Mesenchymal stem cell (in vitro differentiated cells and primary cell): Measurements from ENCODE around the gene RFX1.

Source experiments
- DNase-seq: peaks from one replicate; pipeline ENCODE4 v3.0.0-alpha.2; 2013
- H2AFZ ChIP-seq: one replicate; pipeline ENCODE4 v1.6.1; 2013; ENCODE audit warnings: low read depth, mild to moderate bottlenecking, control low read depth, inconsistent platforms, low read length, moderate library complexity
- H2AK5ac ChIP-seq: 2 replicates; pipeline ENCODE4 v1.6.1; 2013; ENCODE audit warnings: low read length, moderate library complexity, mild to moderate bottlenecking, inconsistent platforms; ENCODE audit not compliant: severe bottlenecking
- H2BK120ac ChIP-seq: one replicate; pipeline ENCODE4 v1.6.1; 2013; ENCODE audit warnings: low read depth, mild to moderate bottlenecking, inconsistent platforms, low read length, moderate library complexity
- H2BK12ac ChIP-seq, 2 experiments: one replicate each; pipeline ENCODE4 v1.6.1; 2013; ENCODE audit warnings: inconsistent platforms in 2 of 2, low read length in 2 of 2, mild to moderate bottlenecking in 2 of 2, moderate library complexity in 2 of 2, control low read depth in 1 of 2
- H2BK15ac ChIP-seq: one replicate; pipeline ENCODE4 v1.6.1; 2013; ENCODE audit warnings: mild to moderate bottlenecking, low read depth, inconsistent platforms; ENCODE audit not compliant: poor library complexity, severe bottlenecking
- H2BK5ac ChIP-seq: 2 replicates; pipeline ENCODE4 v1.6.1; 2013; ENCODE audit warnings: low read depth, mild to moderate bottlenecking, low read length, control low read depth, inconsistent platforms; ENCODE audit not compliant: poor library complexity, severe bottlenecking
- H3K14ac ChIP-seq, 2 experiments: one replicate each; pipeline ENCODE4 v1.6.1; 2013; ENCODE audit warnings: inconsistent platforms in 2 of 2, low read length in 2 of 2, control low read depth in 1 of 2, mild to moderate bottlenecking in 1 of 2, moderate library complexity in 1 of 2
- H3K18ac ChIP-seq, 2 experiments: one replicate each; pipeline ENCODE4 v1.6.1; 2013; ENCODE audit warnings: inconsistent platforms in 2 of 2, low read length in 2 of 2, control low read depth in 1 of 2, low read depth in 1 of 2, mild to moderate bottlenecking in 1 of 2
- H3K23ac ChIP-seq, 2 experiments: one replicate each; pipeline ENCODE4 v1.6.1; 2013; ENCODE audit warnings: inconsistent platforms in 2 of 2, low read length in 2 of 2, mild to moderate bottlenecking in 2 of 2, moderate library complexity in 2 of 2, control low read depth in 1 of 2
- H3K27ac ChIP-seq: 2 replicates; pipeline ENCODE4 v1.5.1; 2013; ENCODE audit warnings: mild to moderate bottlenecking, moderate library complexity, low read length, control low read depth, inconsistent platforms; ENCODE audit not compliant: poor library complexity, severe bottlenecking
- H3K27me3 ChIP-seq, 2 experiments: 2 replicates each; pipeline versions ENCODE4 v1.6.1 to v1.7.0; 2013; ENCODE audit warnings: low read length in 2 of 2, mild to moderate bottlenecking in 2 of 2, moderate library complexity in 2 of 2, control low read depth in 1 of 2, inconsistent platforms in 1 of 2; ENCODE audit not compliant: control insufficient read depth in 1 of 2, insufficient read depth in 1 of 2
- H3K36me3 ChIP-seq, 2 experiments: 2 replicates each; pipeline versions ENCODE4 v1.6.1 to v1.7.0; 2013; ENCODE audit warnings: low read length in 2 of 2, control low read depth in 1 of 2, inconsistent platforms in 1 of 2, low read depth in 1 of 2, mild to moderate bottlenecking in 1 of 2; ENCODE audit not compliant: insufficient read depth in 2 of 2, control insufficient read depth in 1 of 2
- H3K4ac ChIP-seq, 2 experiments: one replicate each; pipeline ENCODE4 v1.6.1; 2013; ENCODE audit warnings: inconsistent platforms in 2 of 2, low read length in 2 of 2, mild to moderate bottlenecking in 2 of 2, moderate library complexity in 2 of 2, control low read depth in 1 of 2, low read depth in 1 of 2
- H3K4me1 ChIP-seq: 2 replicates; pipeline ENCODE4 v1.6.1; 2013; ENCODE audit warnings: low read depth, low read length, control low read depth; ENCODE audit not compliant: control insufficient read depth, insufficient read depth
- H3K4me2 ChIP-seq: 2 replicates; pipeline ENCODE4 v1.6.1; 2013; ENCODE audit warnings: low read length, mild to moderate bottlenecking, inconsistent platforms; ENCODE audit not compliant: poor library complexity, severe bottlenecking
- H3K4me3 ChIP-seq, 2 experiments: 2 replicates each; pipeline versions ENCODE4 v1.5.1 to v1.7.0; 2013; ENCODE audit warnings: low read length in 2 of 2, mild to moderate bottlenecking in 2 of 2, control low read depth in 1 of 2, low read depth in 1 of 2; ENCODE audit not compliant: insufficient read depth in 1 of 2
- H3K79me1 ChIP-seq: replicated peaks from 2 replicates; pipeline ENCODE4 v1.6.1; 2013; ENCODE audit warnings: mild to moderate bottlenecking, control low read depth, low read length, inconsistent platforms; ENCODE audit not compliant: poor library complexity, severe bottlenecking
- H3K9ac ChIP-seq: 2 replicates; pipeline ENCODE4 v1.7.0; 2013; ENCODE audit warnings: mild to moderate bottlenecking, low read length, moderate library complexity
- H3K9me3 ChIP-seq: 2 replicates; pipeline ENCODE4 v1.7.0; 2013; ENCODE audit warnings: mild to moderate bottlenecking, low read length; ENCODE audit not compliant: control insufficient read depth
- H4K8ac ChIP-seq: one replicate; pipeline ENCODE4 v1.6.1; 2013; ENCODE audit warnings: inconsistent platforms, mild to moderate bottlenecking, low read length, moderate library complexity
- H4K91ac ChIP-seq: one replicate; pipeline ENCODE4 v1.6.1; 2013; ENCODE audit warnings: mild to moderate bottlenecking, low read length, inconsistent platforms
- WGBS: methylation state at CpG from one replicate; pipeline ENCODE4 v1.1.7; 2013; ENCODE audit warnings: mixed read lengths; 5-methylcytosine and 5-hydroxymethylcytosine counted together

RFX1 gene

DNA sequence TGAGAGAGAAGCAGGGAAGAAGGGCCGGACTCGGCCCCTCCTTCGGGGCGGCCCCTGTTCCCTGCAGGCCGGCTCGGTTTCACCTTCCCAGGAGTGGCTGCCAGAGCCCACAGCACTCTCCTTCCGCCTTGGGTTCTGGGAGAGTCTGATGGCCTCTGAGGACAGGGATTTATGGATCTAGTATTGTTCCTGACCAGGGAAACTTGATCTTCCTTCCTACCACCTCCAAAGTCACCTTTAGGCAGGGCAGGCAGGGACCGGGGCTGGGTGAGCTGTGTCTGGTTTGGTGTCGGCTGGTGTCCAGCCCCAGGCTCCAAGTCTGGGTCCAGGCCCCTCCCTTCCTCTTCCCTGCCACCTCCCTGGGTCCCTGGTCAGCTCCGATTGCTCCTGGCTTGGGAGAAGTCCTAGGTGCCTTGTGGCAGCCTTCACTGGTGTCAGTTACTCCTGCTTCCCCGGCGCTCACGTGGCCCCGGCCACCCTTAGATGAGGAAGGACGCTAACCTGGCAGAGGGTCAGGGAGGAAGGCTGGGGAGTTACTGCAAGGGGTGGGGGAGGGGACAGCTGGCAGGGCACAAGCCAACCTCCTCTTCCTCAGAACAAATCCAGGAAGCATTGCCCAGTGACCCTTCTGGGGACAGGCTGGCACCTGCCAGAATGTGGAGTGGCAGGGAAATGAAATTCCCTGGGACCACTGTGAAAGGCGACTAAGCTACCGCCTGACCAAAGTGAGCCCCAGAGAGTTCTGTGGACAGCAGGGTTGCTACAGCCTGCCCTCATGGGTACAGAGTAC lies 18.8 kb downstream of the RFX1 start:
- H3K27me3 ChIP-seq = no peaks in the 10 kb centered on the region
- H3K4ac ChIP-seq = peak overlapping the region; percentile 16 to 29
- H2AFZ ChIP-seq = no peak overlapping the region
- 82% methylated on average over 15 of the region's 17 CpGs for WGBS
- peak overlapping the region; percentile 77 for H3K27ac ChIP-seq
- no peak overlapping the region for H3K4me2 ChIP-seq
- peaks cover 23% of the 10 kb centered on the region for H3K79me1 ChIP-seq
- DNase-seq = no peak
- peak overlapping the region; percentile 15 for H2BK15ac ChIP-seq
- H2BK120ac ChIP-seq = peak overlapping the region; percentile 80
- H3K14ac ChIP-seq = no peak overlapping the region
- H3K4me3 ChIP-seq = no peak overlapping the region
- H3K9ac ChIP-seq = peak overlapping the region; percentile 58
- H3K4me1 ChIP-seq = peaks cover 33% of the 10 kb centered on the region
- H3K23ac ChIP-seq = no peak overlapping the region
- no peaks in the 10 kb centered on the region for H3K9me3 ChIP-seq
- H4K8ac ChIP-seq = peak overlapping the region; percentile 86
- H2BK12ac ChIP-seq = peak overlapping the region in 1 of 2 experiments; percentile 55
- peaks cover 10 to 51% of the 10 kb centered on the region in 2 experiments for H3K36me3 ChIP-seq
- H2AK5ac ChIP-seq = peak overlapping the region; percentile 37
- H2BK5ac ChIP-seq = peak overlapping the region; percentile 81
- H3K18ac ChIP-seq = peak overlapping the region; percentile 64 to 94
- H4K91ac ChIP-seq = peak overlapping the region; percentile 22

DNA sequence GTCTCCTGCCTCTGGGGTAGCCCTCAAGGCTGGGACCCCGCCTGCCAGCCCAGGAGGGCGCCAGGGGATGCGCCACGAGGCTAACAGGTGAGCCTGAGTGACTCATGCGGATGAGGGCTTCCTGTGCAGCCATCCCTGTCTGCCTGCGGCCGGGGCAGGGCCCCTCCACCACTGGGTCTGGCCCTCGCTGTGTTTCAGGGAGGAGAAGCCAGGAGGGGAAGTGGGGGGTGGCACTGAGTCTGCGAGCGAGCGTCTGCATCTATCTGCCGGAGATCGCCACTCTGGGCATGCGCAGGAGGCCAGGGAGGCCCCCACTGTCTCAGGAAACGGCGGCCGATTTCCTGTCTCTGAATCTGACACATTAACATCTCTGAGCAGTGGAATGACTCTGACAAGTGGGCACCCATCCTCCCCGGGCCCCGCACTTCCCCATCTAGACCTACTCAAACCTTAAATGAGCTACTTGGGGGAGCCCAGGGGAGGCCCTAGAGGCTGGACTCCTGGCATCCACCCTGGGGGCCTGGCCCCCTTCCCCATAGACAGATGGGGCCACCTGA lies 19.7 kb downstream of the RFX1 start:
- H3K9ac ChIP-seq = peak overlapping the region; percentile 58
- H2BK120ac ChIP-seq = peak overlapping the region; percentile 80
- H3K4me2 ChIP-seq = peak overlapping the region; percentile 44
- H2BK5ac ChIP-seq = peak overlapping the region; percentile 81
- H3K79me1 ChIP-seq = peaks cover 18% of the 10 kb centered on the region
- DNase-seq = peak; percentile 77
- H3K27ac ChIP-seq = peak overlapping the region; percentile 77
- 31% methylated on average over 19 of the region's 19 CpGs for WGBS
- H2BK15ac ChIP-seq = peak overlapping the region; percentile 73
- peak overlapping the region; percentile 86 for H4K8ac ChIP-seq
- H3K36me3 ChIP-seq = peaks cover 6 to 52% of the 10 kb centered on the region in 2 experiments
- peak overlapping the region; percentile 89 to 94 for H3K18ac ChIP-seq
- H3K27me3 ChIP-seq = no peaks in the 10 kb centered on the region
- H3K14ac ChIP-seq = peak overlapping the region in 1 of 2 experiments; percentile 76
- peak overlapping the region; percentile 51 to 98 for H3K4ac ChIP-seq
- peaks cover 33% of the 10 kb centered on the region for H3K4me1 ChIP-seq
- peak overlapping the region; percentile 62 for H2AK5ac ChIP-seq
- peak overlapping the region; percentile 18 for H2AFZ ChIP-seq
- no peak overlapping the region for H3K23ac ChIP-seq
- peak overlapping the region; percentile 86 for H4K91ac ChIP-seq
- H2BK12ac ChIP-seq = peak overlapping the region in 1 of 2 experiments; percentile 94
- peak overlapping the region in 1 of 2 experiments; percentile 44 for H3K4me3 ChIP-seq
- no peaks in the 10 kb centered on the region for H3K9me3 ChIP-seq

DNA sequence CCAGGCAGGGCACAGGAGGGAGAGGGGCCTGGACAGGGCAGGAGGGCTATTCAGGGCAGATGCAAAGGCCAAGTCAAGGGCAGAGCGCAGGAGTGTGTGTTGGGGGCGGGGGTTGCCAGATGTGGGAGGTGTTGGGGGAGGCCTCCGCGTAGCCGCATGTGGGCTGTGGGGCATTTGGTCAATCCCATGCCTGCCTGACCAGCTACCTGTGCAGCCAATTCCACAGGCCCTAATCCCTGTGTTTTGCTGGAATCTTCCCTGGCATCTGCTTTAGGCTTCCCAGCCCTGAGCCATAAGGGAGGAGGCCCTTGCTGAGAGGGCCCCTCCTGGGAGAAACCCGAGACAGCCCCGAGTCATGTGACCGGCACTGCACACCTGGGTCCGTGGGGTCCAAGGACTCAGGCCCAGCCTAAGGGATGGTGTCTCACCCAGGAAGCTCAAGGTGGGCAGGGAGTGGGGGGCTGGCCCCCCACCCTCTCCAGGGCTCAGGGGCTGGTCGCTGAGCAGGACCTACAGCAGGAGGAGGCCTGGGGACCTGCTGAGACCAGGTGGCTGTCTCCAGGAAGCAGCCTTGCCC lies 20.3 kb downstream of the RFX1 start:
- Histone ChIP-seq H2AK5ac (peak overlapping the region; percentile 62), H3K4me1 (peaks cover 33% of the 10 kb centered on the region), H4K91ac (peak overlapping the region; percentile 86), H3K14ac (peak overlapping the region in 1 of 2 experiments; percentile 76), H3K4me2 (no peak overlapping the region), H3K36me3 (peaks cover 6 to 50% of the 10 kb centered on the region in 2 experiments), H2BK5ac (peak overlapping the region; percentile 3), H3K4me3 (peak overlapping the region in 1 of 2 experiments; percentile 44), H2BK15ac (peak overlapping the region; percentile 56), H4K8ac (peak overlapping the region; percentile 42), H3K27ac (peak overlapping the region; percentile 77), H3K9ac (peak overlapping the region; percentile 58), H3K9me3 (no peaks in the 10 kb centered on the region), H3K23ac (no peak overlapping the region), H3K79me1 (peaks cover 18% of the 10 kb centered on the region), H3K4ac (peak overlapping the region; percentile 51 to 96), H3K18ac (peak overlapping the region; percentile 89 to 94), H2BK120ac (peak overlapping the region; percentile 22), H2AFZ (peak overlapping the region; percentile 18), H3K27me3 (no peaks in the 10 kb centered on the region), H2BK12ac (peak overlapping the region in 1 of 2 experiments; percentile 94)
- 89% methylated on average over 10 of the region's 10 CpGs for WGBS
- DNase-seq = no peak
